Smooth muscle cell (in vitro differentiated cells): ENCODE measurements around the gene CLINT1. TPM values are rescaled to one million over a fixed set of nuclear protein-coding genes. Genes with fewer than 3 reads are reported as not detected.

ENCODE experiments used
- DNase-seq: peaks from one replicate; lab custom pipeline; 2025; ENCODE audit not compliant: unreplicated experiment; lab: John Stamatoyannopoulos, UW
- H2AFZ ChIP-seq: fragments of 200-600 bp; sonication (generic); 2 replicates; pipeline ENCODE4 v1.6.0; 2016; ENCODE audit warnings: antibody characterized with exemption, low read depth, mild to moderate bottlenecking
- H3F3A ChIP-seq: fragments of 200-600 bp; sonication (generic); 2 replicates; pipeline ENCODE4 v1.6.0; 2017; ENCODE audit warnings: antibody characterized with exemption, low read depth
- H3K27ac ChIP-seq: fragments of 200-600 bp; sonication (generic); 2 replicates; pipeline ENCODE4 v1.5.1; 2016; ENCODE audit warnings: low read depth, mild to moderate bottlenecking
- H3K27me3 ChIP-seq: fragments of 200-600 bp; sonication (generic); 2 replicates; pipeline ENCODE4 v1.6.1; 2016; ENCODE audit warnings: low read depth, mild to moderate bottlenecking
- H3K36me3 ChIP-seq: fragments of 200-600 bp; sonication (generic); 2 replicates; pipeline ENCODE4 v1.5.1; 2016; ENCODE audit warnings: low read depth
- H3K4me1 ChIP-seq: fragments of 200-600 bp; sonication (generic); 2 replicates; pipeline ENCODE4 v1.5.1; 2016; ENCODE audit warnings: low read depth
- H3K4me2 ChIP-seq: fragments of 200-600 bp; sonication (generic); 2 replicates; pipeline ENCODE4 v1.6.0; 2016; ENCODE audit warnings: mild to moderate bottlenecking
- H3K4me3 ChIP-seq: fragments of 200-600 bp; sonication (generic); 2 replicates; pipeline ENCODE4 v1.5.1; 2016; ENCODE audit warnings: mild to moderate bottlenecking
- H3K79me2 ChIP-seq: fragments of 200-600 bp; sonication (generic); 2 replicates; pipeline ENCODE4 v1.6.0; 2016; ENCODE audit warnings: low read depth, mild to moderate bottlenecking
- H3K9ac ChIP-seq: fragments of 200-600 bp; sonication (generic); 2 replicates; pipeline ENCODE4 v1.6.0; 2016; ENCODE audit warnings: low read depth
- H3K9me3 ChIP-seq: fragments of 200-600 bp; sonication (generic); replicated peaks from 2 replicates; pipeline ENCODE4 v1.5.1; 2016; ENCODE audit warnings: low read depth
- H4K20me1 ChIP-seq: fragments of 200-600 bp; sonication (generic); 2 replicates; pipeline ENCODE4 v1.6.0; 2016; ENCODE audit warnings: low read depth
- CTCF ChIP-seq: fragments of 200-600 bp; sonication (generic); IDR thresholded peaks from 2 replicates; pipeline ENCODE4 v1.5.1; 2017; ENCODE audit warnings: borderline replicate concordance, mild to moderate bottlenecking, antibody characterized with exemption; ENCODE audit not compliant: insufficient read depth, poor library complexity, severe bottlenecking
- WGBS: methylation state at CpG from one replicate; pipeline ENCODE4 v1.1.7; 2016; ENCODE audit warnings: low lambda C conversion rate; 5-methylcytosine and 5-hydroxymethylcytosine counted together
- polyA plus RNA-seq: library from polyadenylated mRNA; unstranded; fragments of >200 nt; fragmentation: Nextera tagmentation; extraction: Ambion mirVana; gene quantifications from 2 replicates; pipeline ENCODE4 v1.2.1, GENCODE V29; 2016
- total RNA-seq: library from RNA; depleted of rRNA; stranded (reverse); fragments of >200 nt; gene quantifications from 2 replicates; pipeline ENCODE4 v1.2.3, GENCODE V29; 2014

CLINT1 gene
- total and polyA plus RNA-seq, 2 experiments from 2014 or later = 63.5 to 83.9 TPM

GRCh38 chr5:157819502-157820115 lies 39.3 kb downstream of the CLINT1 start:
- peaks cover 81% of the 10 kb centered on the region for H3K79me2 ChIP-seq
- WGBS = 81% methylated on average over 3 of the region's 3 CpGs
- no peak overlapping the region for H3K27ac ChIP-seq
- H3F3A ChIP-seq = peaks cover 5% of the 10 kb centered on the region
- H3K4me2 ChIP-seq = no peak overlapping the region
- H3K4me3 ChIP-seq = no peak overlapping the region
- no peak overlapping the region for H3K9ac ChIP-seq
- no peaks in the 10 kb centered on the region for H3K9me3 ChIP-seq
- H3K36me3 ChIP-seq = no peaks in the 10 kb centered on the region
- peaks cover 18% of the 10 kb centered on the region for H3K4me1 ChIP-seq
- no peaks in the 10 kb centered on the region for H3K27me3 ChIP-seq
- H2AFZ ChIP-seq = no peak overlapping the region
- TF ChIP-seq CTCF = no peak
- H4K20me1 ChIP-seq = peaks cover 100% of the 10 kb centered on the region
- no peak for DNase-seq

- Histone ChIP-seq H3K4me2 (no peak overlapping the region), H3K4me3 (no peak overlapping the region), H2AFZ (no peak overlapping the region), H3K27me3 (no peaks in the 10 kb centered on the region), H3K79me2 (peaks cover 69% of the 10 kb centered on the region), H3K9me3 (no peaks in the 10 kb centered on the region), H4K20me1 (peaks cover 99% of the 10 kb centered on the region), H3K4me1 (peaks cover 18% of the 10 kb centered on the region), H3K27ac (no peak overlapping the region), H3F3A (peaks cover 5% of the 10 kb centered on the region), H3K9ac (no peak overlapping the region), H3K36me3 (no peaks in the 10 kb centered on the region)
- 100% methylated on average over 2 of the region's 2 CpGs for WGBS
- DNase-seq = no peak
- TF ChIP-seq CTCF = no peak
Measured at GRCh38 chr5:157818368-157818767, 40.6 kb downstream of the CLINT1 start.

GRCh38 chr5:157817928-157818327 lies 41.0 kb downstream of the CLINT1 start:
- peaks cover 65% of the 10 kb centered on the region for H3K79me2 ChIP-seq

More at GRCh38 chr5:157817928-157818327, 41.0 kb downstream of the CLINT1 start:
- H3K4me2 ChIP-seq = no peak overlapping the region
- H2AFZ ChIP-seq = no peak overlapping the region
- no peak overlapping the region for H3K9ac ChIP-seq
- H3K9me3 ChIP-seq = no peaks in the 10 kb centered on the region
- no peak overlapping the region for H3K4me3 ChIP-seq
- TF ChIP-seq CTCF = no peak
- peaks cover 5% of the 10 kb centered on the region for H3F3A ChIP-seq
- H3K27ac ChIP-seq = no peak overlapping the region
- no peaks in the 10 kb centered on the region for H3K27me3 ChIP-seq
- peaks cover 95% of the 10 kb centered on the region for H4K20me1 ChIP-seq
- WGBS = 92% methylated on average over 2 of the region's 2 CpGs
- peaks cover 18% of the 10 kb centered on the region for H3K4me1 ChIP-seq
- no peak for DNase-seq
- no peaks in the 10 kb centered on the region for H3K36me3 ChIP-seq
